ENCODE results near the gene ITLN1.
"Not testable (repeated sequence)": the region's sequence is repeated elsewhere in the genome, so short reads cannot be mapped to it uniquely, and the experiment has no call there.

ITLN1 gene

GRCh38 chr1:160880216-160880615 lies 4.8 kb downstream of the ITLN1 start:
- TF ChIP-seq CTCF (IDR thresholded peaks at IDR 0.05; ENCODE audit: insufficient read depth, low read length, missing control alignments) = no peak
- H3K4me3 ChIP-seq (ENCODE audit: low read depth, low read length) = no peak overlapping the region
- no peak for DNase-seq (ENCODE audit: low read depth, low spot score)
- POLR2A ChIA-PET = no interaction called here
- CTCF ChIA-PET = interaction anchor here (1.4 kb wide), 1 partner anchor 45 kb away, joined by 3 read pairs; no protein-coding TSS in a partner anchor

- no peak overlapping the region for H3K4me3 ChIP-seq (ENCODE audit: low read depth, low read length)
- no peak for DNase-seq (ENCODE audit: low read depth, low spot score)
- ChIA-PET CTCF (interaction anchor here (1.4 kb wide), 1 partner anchor 44 kb away, joined by 3 read pairs; no protein-coding TSS in a partner anchor), POLR2A (no interaction called here)
- no peak for TF ChIP-seq CTCF (IDR thresholded peaks at IDR 0.05; ENCODE audit: insufficient read depth, low read length, missing control alignments)
These were observed 5.9 kb downstream of the ITLN1 start for GRCh38 chr1:160879056-160879455.

- no peak for DNase-seq (ENCODE audit: low read depth, low spot score)
- ChIA-PET POLR2A (no interaction called here), CTCF (interaction anchor here (1.3 kb wide), 1 partner anchor 74 kb away, joined by 3 read pairs; no protein-coding TSS in a partner anchor)
- no peak for TF ChIP-seq CTCF (IDR thresholded peaks at IDR 0.05; ENCODE audit: insufficient read depth, low read length, missing control alignments)
- no peak overlapping the region for H3K4me3 ChIP-seq (ENCODE audit: low read depth, low read length)
These were observed 7.8 kb downstream of the ITLN1 start for GRCh38 chr1:160877221-160877620.

DNA sequence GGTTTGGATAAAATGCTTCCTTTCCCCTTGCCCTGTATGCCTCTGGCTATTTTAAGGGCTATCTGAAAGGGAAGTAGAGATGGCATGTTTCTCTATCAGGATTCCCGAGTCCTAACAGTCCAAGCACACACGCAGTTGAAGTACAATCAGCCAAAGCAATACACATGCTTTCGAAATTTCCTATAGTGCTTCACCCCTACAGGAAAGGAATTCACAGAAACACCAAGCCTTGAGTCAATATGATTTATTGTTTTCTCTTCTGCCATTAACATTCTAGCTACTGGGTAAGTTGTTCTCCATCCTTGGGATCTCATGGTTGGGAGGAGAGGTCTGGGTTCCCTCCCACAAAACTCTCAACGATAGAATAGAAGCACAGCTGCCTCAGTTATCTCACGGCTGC lies 8.7 kb downstream of the ITLN1 start:
- DNase-seq (ENCODE audit: low read depth, low spot score) = no peak
- ChIA-PET CTCF (interaction anchor here (1.3 kb wide), 1 partner anchor 75 kb away, joined by 3 read pairs; no protein-coding TSS in a partner anchor), POLR2A (no interaction called here)
- no peak for TF ChIP-seq CTCF (IDR thresholded peaks at IDR 0.05; ENCODE audit: insufficient read depth, low read length, missing control alignments)
- H3K4me3 ChIP-seq (ENCODE audit: low read depth, low read length) = no peak overlapping the region

GRCh38 chr1:160875591-160875990 lies 9.4 kb downstream of the ITLN1 start:
- H3K4me3 ChIP-seq (ENCODE audit: low read depth, low read length); DNase-seq (ENCODE audit: low read depth, low spot score); POLR2A ChIA-PET; CTCF ChIA-PET: not testable (repeated sequence)

DNA sequence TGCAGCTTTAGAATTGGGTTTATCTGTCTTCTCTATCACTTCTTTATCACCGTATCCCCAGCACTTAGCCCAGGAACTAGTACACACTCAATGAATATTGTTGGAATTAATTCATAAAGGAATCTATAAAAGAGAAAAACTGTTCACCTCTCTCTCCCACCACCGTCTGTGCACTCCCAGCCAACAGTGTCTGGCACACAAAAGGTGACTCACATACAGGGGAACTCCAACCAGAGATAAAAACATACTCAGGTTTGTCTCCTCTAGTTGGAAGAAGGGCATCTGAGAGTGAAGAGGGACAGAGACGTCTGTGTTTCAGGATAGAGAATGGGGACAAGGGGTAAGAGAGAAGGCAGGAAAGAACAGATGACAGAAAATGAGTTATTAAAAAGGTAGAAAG lies 10.0 kb downstream of the ITLN1 start:
- H3K4me3 ChIP-seq (ENCODE audit: low read depth, low read length) = no peak overlapping the region
- CTCF ChIA-PET = no interaction called here
- no peak for TF ChIP-seq CTCF (IDR thresholded peaks at IDR 0.05; ENCODE audit: insufficient read depth, low read length, missing control alignments)
- POLR2A ChIA-PET = no interaction called here
- no peak for DNase-seq (ENCODE audit: low read depth, low spot score)

DNA sequence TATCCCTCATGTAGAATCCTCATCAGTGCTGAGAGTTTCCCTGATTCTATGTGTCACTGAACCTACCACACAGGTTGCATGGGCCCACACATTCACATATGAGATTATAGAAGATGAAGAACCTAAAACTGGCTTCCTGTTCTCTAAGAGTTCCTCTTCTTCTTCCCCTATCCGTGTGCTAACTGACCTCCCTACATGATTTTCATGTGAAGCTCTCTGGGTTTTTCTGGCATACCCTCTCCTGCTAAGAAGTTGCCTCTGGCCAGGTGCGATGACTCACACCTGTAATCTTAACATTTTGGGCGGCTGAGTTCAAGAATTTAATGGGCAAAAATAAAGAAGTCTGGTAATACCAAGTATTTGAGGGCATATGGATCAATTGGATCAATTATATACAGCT lies 16.8 kb downstream of the ITLN1 start:
- no peak overlapping the region for H3K4me3 ChIP-seq (ENCODE audit: low read depth, low read length)
- POLR2A ChIA-PET = no interaction called here
- no peak for TF ChIP-seq CTCF (IDR thresholded peaks at IDR 0.05; ENCODE audit: insufficient read depth, low read length, missing control alignments)
- CTCF ChIA-PET = no interaction called here
- no peak for DNase-seq (ENCODE audit: low read depth, low spot score)

- DNase-seq (ENCODE audit: low read depth, low spot score); CTCF ChIA-PET: not testable (repeated sequence)
These were observed 17.3 kb downstream of the ITLN1 start for GRCh38 chr1:160867651-160868050.

More at GRCh38 chr1:160867651-160868050, 17.3 kb downstream of the ITLN1 start:
- POLR2A ChIA-PET; H3K4me3 ChIP-seq (ENCODE audit: low read depth, low read length): not testable (repeated sequence)
